Renal cortex interstitium (tissue), 11 donors: Measurements from ENCODE around the gene SLC26A1. TPM values are rescaled to one million over a fixed set of nuclear protein-coding genes. Genes with fewer than 3 reads are reported as not detected.
A peak's percentile ranks its signal among the peaks of the same experiment; 100 is the strongest.
"Not testable (repeated sequence)": the region's sequence is repeated elsewhere in the genome, so short reads cannot be mapped to it uniquely, and the experiment has no call there.

Source experiments
- DNase-seq, 11 donors: peaks; one replicate each; pipeline ENCODE4 v3.0.0-alpha.2; 2013; ENCODE audit warnings: low read depth in 9 of 11, low spot score in 4 of 11; ENCODE audit errors: extremely low read depth in 1 of 11
- polyA plus RNA-seq, 3 donors: library from polyadenylated mRNA; unstranded; fragments of 120-200 nt; gene quantifications; one replicate each; pipeline ENCODE4 v1.2.1, GENCODE V29; 2013; ENCODE audit not compliant: insufficient read length in 3 of 3

The SLC26A1 gene
- polyA plus RNA-seq, 3 donors: 8.2 to 15.9 (median 14.0) TPM

DNA sequence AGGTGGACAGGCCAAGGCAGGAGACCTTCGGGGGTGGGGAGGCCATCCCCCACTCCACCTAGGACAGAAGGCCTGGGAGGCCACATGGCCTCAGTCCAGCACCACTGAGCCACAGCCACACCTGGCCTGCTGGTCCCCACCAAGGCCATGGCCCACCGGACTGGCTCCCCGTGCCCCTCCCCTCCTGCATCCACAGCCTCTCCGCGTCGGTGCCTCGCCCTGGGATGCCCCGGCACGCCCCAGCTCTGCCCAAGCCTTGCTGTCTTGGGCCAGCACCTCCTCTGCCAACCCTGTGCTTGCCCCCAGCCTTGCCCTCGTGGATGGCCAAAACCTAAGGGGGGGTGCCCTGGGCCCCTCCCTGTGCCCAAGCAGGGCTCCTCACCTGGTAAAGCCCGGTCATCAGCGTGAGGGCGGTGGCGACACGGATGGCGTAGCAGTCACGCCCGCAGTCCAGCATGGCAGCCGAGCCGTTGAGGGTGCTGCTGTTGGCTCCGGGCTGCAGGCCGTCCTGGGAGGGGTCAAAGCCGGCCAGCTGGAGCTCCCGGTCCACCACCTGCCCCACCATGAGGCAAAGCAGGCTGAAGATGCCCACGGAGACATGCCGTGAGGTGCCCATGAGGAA, 2.3 kb downstream of the SLC26A1 start:
- DNase-seq: no peak

- no peak for DNase-seq
Observed at GRCh38 chr4:989722-990471, 3.3 kb downstream of the SLC26A1 start.

- no peak for DNase-seq
Observed at GRCh38 chr4:988726-989721, 4.2 kb downstream of the SLC26A1 start.

DNA sequence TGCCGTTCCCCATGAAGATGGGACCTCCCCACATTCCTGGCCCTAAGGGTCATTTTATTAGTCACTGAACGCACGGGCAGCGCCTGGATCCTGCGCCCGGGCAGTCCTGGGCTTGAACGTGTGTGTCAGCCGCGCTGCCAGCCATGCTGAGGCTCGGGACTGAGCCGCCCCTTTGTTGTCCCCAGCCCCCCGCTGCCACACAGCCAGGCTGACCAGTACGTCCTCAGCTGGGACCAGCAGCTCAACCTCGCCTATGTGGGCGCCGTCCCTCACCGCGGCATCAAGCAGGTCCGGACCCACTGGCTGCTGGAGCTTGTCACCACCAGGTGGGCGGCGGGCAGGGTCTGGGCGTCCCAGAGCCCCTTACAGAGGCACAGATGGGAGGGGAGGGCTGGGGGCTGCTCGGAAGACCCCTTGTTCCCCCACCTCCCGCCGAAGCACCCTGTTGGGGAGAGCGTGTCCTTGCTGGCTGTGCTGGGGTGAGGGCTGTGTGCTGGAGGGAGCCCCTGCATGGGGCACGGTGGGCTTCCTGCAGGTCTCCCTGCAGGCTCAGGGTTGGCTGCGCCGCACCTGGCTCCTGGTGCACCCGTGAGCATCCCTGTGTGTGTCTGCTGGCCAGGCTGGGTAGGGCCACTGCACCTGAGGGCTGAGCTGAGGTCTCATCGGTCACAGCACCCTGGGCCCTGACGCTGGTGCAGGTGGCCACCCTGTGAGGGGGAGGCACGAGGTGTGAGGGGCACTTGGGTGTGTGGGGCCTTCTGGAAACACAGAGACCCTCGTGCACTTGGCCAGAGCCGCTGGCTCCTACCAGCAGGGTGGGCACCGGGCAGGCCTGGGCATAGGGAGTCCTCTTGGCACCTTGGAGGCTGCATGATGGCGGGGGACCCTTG, 5.3 kb downstream of the SLC26A1 start:
- no peak for DNase-seq

GRCh38 chr4:986879-987623, 6.2 kb downstream of the SLC26A1 start, which contains the start of gene IDUA:
IDUA (plus strand) TSS chr4:987044; CDS start chr4:987085, 41 bp downstream.
- DNase-seq: peak in 4 of 11 donors; percentile 54 to 81 (median 74)

- no peak for DNase-seq
Observed at GRCh38 chr4:986428-986878, 6.8 kb downstream of the SLC26A1 start.

DNA sequence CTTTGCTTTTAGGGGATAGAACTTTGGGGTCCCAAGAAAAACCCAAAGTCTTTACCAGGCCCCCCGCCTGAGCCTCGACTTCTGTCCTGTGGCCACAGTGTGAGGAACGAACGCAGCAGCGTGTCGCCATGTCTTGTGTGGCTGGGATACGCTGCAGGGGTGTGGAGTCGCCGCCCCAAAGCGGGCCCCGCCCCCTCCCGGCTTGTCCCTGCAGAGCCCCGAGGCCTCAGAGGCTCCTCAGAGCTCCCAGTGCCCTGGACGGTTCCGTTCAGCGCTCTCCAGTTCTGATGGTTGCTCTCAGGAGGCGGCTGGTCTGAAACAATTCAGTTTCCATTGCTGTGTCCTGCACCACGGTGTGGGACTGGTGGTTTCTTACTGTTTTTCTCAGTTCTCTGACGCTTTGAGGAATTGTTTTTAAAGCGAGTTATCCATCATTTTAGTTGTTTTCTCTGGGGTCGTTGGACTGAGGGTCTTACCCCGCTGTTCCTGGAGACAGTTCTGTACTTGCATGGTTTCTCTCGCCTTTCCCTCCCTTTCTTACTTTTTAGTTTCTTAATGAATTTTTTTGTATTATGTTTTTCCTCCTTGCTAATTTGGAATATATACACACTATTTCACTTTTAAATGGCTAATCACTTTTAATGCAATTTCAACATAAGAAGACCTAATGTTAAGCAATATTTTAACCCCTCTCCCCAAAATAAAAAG, 7.9 kb downstream of the SLC26A1 start:
- no peak for DNase-seq

DNA sequence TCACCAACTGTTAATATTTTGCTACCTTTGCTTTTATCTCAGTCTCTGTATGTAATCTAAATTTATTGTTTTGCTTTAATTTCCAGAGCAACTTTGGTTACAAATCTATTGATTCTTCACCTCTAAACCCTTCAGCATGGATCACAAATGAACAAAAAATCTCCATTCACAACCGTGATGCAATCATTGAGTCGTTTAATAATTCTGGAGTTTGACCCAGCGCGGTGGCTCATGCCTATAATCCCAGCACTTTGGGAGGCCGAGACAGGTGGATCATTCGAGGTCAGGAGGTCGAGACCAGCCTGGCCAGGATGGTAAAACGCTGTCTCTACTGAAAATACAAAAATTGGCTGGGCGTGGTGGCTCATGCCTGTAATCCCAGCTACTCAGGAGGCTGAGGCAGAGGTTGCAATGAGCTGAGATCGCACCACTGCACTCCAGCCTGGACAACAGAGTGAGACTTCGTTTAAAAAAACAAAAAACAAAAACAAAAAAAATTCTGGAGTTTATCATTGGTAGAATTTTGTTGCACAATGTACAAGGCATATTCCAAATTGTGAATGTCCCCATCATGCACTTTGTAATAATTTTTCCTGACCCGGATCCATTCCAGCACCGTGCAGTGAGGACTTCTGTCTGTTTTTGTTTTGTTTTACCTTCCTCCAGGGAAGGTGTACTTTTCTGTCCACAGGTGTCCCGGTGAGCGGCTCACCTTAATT, 8.7 kb downstream of the SLC26A1 start:
- no peak for DNase-seq

GRCh38 chr4:982814-983213, 10.4 kb downstream of the SLC26A1 start:
- no peak for DNase-seq

DNA sequence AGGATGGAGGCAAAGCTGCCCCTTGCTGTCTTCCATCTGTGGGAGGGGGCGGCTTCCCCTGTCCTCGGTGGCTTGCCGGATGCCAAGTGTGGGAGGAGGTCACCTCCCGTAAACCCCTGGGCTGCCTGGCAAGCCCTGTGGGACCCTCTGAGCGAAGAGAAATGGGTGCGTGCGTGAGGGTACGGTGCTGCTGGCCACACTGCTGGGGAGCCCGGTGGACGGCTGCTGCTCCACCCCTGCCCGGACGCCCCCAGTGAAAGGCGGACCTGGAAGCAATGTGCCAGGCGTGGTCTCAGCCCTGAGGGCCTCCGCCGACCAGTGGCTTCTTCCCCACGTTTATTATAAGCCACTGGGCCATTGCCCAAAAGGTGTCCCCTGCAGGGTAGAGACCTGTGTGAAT, 10.9 kb downstream of the SLC26A1 start:
- DNase-seq: no peak

DNA sequence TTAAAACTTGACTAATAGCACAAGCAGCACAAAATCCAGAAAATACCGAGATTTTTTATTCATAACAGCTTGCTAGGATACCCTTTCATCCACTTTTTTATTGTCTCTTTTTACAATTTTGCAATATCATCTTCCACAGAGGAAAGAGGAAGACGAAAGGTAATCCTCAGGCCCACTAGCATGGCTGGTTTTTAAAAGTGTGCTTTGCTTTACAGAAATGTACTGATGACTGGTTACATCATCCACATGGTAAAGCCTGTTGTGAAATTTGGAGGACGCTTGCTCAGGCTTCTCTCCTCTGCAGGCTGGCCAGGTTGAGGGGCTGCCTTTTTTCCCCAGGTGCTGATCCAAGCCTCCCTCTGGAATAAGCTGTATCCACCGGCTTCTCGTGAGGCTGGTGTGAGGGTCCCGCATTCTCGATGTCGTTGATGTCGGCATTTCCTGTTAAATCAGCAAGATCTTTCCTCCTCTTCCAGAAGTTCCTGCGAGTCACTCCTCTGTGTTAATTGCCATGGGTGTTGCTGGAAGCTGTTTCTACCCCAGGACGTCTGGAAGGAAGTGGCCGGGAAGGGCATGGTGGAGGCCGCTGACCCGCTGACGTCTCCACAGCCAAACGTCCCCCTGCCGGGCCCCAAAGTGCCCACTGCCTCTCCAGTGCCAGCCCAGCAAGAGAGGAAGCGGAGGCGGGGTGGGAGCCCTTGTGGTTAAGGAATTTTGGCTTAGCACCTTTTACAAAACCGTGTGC, 14.1 kb downstream of the SLC26A1 start:
- DNase-seq: no peak

- not testable (repeated sequence) for DNase-seq
Observed at GRCh38 chr4:976016-976415, 17.2 kb downstream of the SLC26A1 start.

GRCh38 chr4:974668-975067, 18.5 kb downstream of the SLC26A1 start:
- no peak for DNase-seq

DNA sequence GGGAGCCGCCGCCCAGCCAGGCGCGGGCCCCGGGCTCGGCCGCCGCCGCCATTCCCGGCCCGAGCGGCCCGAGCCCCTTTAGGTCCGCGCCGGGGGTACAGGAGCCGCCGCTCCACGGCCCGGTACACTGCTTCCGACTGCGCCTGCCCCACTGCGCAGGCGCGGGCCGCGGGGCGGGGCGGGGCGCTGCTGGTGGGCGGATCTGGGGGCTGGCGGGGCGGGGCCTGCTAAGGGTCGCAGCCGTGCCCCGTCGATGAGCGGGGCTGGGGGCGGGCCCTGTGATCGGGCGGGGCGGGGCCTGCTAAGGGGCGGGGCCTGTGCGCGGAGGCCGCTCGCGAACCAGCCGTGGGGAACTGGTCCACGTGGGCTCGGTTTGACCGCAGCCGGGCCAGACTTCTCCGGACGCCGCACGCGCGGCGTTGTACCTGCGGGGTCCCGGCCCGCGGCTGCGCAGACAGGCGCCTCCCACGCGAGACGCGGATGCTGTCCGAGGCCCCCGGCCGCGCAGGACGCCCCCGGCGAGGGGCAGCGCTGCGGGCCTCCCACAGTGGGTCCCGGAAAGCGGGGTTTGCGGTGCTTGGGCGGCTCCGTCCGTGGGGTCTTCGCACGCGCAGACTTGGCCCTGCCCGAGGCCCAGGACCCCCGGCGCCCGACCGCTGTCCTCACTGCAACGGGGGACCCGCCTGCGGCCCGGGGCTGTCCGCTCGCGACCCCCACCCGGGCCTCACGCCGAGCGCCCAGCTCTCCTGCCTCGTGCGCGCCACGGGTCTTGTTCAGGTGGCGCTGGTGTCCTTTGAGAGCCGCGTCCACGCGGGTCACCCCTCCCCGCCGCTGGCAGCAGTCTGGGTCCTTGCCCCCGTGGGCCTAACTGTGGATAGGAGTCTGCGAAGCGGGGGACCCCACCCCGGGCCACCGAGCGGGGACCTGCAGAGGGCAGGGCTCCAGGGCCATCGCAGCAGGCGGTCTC, 19.5 kb downstream of the SLC26A1 start, which contains the start of gene DGKQ:
DGKQ (minus strand) TSS at position 139 of the 967 bp plus-strand sequence; CDS start at position 52, 87 bp downstream.
- peak in 6 of 11 donors; percentile 61 to 77 (median 74) for DNase-seq
